Endothelial cell of coronary artery (primary cell): ENCODE results near the gene MYRFL. TPM values are rescaled to one million over a fixed set of nuclear protein-coding genes. Genes with fewer than 3 reads are reported as not detected.

Experiments
- total RNA-seq: library from RNA; depleted of rRNA; stranded (reverse); fragments of >200 nt; gene quantifications from 2 replicates; pipeline ENCODE4 v1.2.3, GENCODE V29; 2014

The MYRFL gene
- total RNA-seq = under 0.01 and 0.09 TPM in 2 replicates

GRCh38 chr12:69824966-69825560, at the start of gene MYRFL:
Gene MYRFL (plus strand): TSS chr12:69825227. CDS start chr12:69825518, 291 bp downstream.

Other genes with a start within 250 kb of the MYRFL start
- gene CCT2, start 239.8 kb upstream of the MYRFL start, total RNA-seq = 271 and 286 TPM in 2 replicates
- gene LRRC10, start 214.3 kb upstream of the MYRFL start, total RNA-seq = not detected in 2 replicates
- 0.09 TPM in 1 of 2 replicates, not detected in the other for gene BEST3, start 125.9 kb upstream of the MYRFL start, total RNA-seq
- 17.5 and 18.0 TPM in 2 replicates for gene RAB3IP, start 86.4 kb upstream of the MYRFL start, total RNA-seq